D721Med (cell line): ENCODE measurements around the gene BCO2.

Experiments
- DNase-seq: peaks from one replicate; pipeline ENCODE4 v3.0.0; 2011; ENCODE audit warnings: low spot score; ENCODE audit not compliant: insufficient read length
- FAIRE-seq: peaks from 2 replicates; lab custom pipeline; 2011; peaks lifted over from hg19 to GRCh38; lab: Jason Lieb, UNC
- TF ChIP-seq, protein P1 (sequence below): IDR thresholded peaks from 2 replicates; pipeline ENCODE4 v1.5.1; 2012; ENCODE audit warnings: mild to moderate bottlenecking, control low read depth; ENCODE audit not compliant: insufficient read depth; ENCODE audit errors: missing control alignments

BCO2 gene

DNA sequence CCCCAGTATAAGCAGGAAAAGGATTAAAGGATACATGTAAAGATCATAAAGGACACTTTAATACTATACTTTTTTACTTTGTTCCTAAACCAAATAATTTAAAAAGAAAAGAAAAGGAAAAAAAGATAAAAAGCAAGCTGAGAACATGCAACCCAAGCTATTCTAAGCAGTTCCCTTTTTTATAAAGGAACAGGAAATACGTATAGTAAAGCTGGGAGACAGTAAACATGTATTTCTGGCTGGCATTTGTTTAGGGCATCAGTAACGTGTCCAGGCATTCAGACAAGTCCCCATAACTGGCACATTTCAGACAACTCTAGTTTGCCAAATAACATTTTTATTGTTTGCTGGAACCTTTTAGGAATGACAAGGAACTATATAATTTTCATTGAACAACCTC, 24.9 kb downstream of the BCO2 start:
- DNase-seq, result no peak
- no peak for FAIRE-seq
- TF ChIP-seq, protein P1, sequence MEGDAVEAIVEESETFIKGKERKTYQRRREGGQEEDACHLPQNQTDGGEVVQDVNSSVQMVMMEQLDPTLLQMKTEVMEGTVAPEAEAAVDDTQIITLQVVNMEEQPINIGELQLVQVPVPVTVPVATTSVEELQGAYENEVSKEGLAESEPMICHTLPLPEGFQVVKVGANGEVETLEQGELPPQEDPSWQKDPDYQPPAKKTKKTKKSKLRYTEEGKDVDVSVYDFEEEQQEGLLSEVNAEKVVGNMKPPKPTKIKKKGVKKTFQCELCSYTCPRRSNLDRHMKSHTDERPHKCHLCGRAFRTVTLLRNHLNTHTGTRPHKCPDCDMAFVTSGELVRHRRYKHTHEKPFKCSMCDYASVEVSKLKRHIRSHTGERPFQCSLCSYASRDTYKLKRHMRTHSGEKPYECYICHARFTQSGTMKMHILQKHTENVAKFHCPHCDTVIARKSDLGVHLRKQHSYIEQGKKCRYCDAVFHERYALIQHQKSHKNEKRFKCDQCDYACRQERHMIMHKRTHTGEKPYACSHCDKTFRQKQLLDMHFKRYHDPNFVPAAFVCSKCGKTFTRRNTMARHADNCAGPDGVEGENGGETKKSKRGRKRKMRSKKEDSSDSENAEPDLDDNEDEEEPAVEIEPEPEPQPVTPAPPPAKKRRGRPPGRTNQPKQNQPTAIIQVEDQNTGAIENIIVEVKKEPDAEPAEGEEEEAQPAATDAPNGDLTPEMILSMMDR, result no peak

DNA sequence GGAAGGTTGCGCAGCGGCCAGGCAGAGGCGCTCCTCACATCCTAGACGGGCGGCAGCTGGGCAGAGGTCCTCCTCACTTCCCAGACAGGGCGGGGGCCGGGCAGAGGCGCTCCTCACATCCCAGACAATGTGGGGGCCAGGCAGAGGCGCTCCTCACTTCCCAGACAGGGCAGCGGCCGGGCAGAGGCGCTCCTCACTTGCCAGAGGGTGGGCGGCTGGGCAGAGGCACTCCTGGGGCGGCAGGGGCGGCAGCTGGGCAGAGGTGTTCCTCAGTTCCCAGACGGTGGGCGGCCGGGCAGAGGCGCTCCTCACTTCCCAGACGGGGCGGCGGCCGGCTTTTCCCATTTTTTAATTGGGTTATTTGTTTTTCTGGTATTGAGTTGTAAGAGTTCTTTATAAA, 30.8 kb downstream of the BCO2 start:
- FAIRE-seq (no peak), DNase-seq (no peak)
- TF ChIP-seq, protein P1, result no peak

DNA sequence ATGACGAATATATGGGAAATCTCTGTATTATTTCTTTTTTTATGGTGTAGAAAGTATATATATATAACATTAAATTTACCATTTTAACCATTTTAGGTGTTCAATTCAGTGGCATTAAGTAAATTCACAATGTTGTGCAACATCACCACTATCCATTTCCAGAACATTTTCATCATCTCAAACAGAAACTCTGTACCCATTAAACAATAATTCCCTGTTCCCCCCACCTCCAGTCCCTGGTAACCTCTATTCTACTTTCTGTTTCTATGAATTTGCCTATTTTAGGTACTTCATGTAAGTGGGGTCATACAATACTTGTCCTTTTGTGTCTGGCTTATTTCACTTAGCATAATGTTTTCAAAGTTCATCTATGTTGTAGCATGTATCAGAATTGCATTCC, 35.6 kb downstream of the BCO2 start:
- TF ChIP-seq, protein P1, result no peak
- FAIRE-seq, result no peak
- DNase-seq, result no peak

DNA sequence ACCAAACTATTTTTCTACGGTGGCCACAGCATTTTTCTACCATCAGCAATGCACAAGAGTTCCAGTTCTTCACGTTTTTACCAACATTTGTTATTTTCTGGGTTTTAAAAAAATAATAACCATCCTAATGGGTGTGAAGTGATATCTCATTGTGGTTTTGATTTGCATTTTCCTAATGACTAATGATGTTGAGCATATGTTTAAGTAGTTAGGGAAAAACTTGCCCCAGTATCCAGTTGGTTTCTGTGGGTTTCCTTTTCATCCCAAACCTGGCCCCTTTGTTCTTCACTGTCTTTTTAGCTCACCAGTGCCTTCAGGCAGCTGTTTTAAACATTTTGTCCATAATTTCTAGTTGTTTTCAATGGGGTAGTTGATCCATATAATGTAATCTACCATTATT, 36.2 kb downstream of the BCO2 start:
- no peak for FAIRE-seq
- TF ChIP-seq, protein P1, result no peak
- DNase-seq, result no peak

DNA sequence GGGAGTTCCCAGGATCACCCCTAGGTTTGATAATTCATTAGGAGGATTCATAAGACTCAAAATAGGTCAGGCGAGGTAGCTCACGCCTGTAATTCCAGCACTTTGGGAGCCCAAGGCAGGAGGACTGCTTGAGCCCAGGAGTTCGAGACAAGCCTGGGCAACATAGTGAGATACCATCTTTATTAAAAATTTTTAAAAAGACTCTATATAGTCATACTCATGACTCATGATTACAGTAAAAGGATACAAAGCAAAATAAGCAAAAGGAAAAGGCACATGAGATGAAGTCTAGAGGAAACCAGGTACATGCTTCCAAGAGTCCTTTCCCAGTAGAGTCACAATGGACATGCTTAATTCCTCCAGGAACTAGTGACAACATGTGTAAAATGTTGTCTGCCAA, 37.0 kb downstream of the BCO2 start:
- no peak for DNase-seq
- FAIRE-seq, result no peak
- TF ChIP-seq, protein P1, result no peak

DNA sequence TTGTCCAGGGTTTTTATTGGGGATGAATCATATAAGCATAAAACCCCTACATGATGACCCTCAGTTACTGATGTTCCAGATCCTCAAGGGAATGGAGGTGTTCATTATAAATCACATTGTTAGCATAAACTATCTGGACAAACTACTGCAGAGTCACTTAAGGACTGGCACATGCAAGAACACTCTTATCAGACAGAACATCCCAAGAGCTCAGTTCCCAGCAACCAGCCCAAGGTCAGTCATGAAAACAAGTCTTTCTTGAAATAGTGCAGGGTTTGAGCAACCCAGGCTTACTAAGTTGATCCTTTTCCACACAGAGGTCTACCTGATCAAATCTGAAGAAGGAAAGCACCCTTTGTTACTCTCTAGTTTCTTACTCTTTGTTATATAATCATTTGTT, 37.4 kb downstream of the BCO2 start:
- TF ChIP-seq, protein P1, result no peak
- DNase-seq (no peak), FAIRE-seq (no peak)

DNA sequence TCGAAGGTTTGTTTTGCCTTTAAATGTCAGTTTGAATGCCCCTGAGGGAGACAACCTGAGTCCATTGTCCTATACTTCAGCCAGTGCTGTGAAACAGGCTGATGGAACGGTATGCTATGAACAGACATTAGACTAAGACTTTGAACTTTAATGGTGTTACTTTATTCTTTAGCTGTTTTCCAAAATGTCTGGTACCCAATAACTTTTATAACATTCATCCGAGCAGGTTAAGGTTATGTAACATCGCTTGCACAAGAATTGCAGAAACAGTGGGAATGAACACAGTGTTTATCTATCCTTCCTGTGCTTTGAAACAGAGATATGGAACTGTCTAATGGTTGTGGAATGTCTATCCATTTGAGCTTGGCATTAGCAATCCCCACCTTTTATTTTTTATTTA, 38.4 kb downstream of the BCO2 start:
- no peak for DNase-seq
- FAIRE-seq, result no peak
- TF ChIP-seq, protein P1, result no peak
